Body of pancreas (tissue), 4 donors: ENCODE data around the gene NF2.

Source experiments
- CTCF ChIP-seq, 7 experiments: fragments of 450-650 bp in 4 of 7; fragments of 200-600 bp in 3 of 7; sonication (generic) in 3 of 7; IDR thresholded peaks; one replicate each; pipeline ENCODE4 v1.5.1; 2016 to 2019; ENCODE audit warnings: antibody characterized with exemption in 7 of 7
- POLR2A ChIP-seq, 3 donors: fragments of 450-650 bp; IDR thresholded peaks; one replicate each; pipeline ENCODE4 v1.6.1; 2016; ENCODE audit warnings: antibody characterized with exemption in 3 of 3, mild to moderate bottlenecking in 2 of 3

- no peak for TF ChIP-seq CTCF (IDR thresholded peaks at IDR 0.05)
- TF ChIP-seq POLR2A (IDR thresholded peaks at IDR 0.05): no peak
Measured at GRCh38 chr22:29641700-29642330, 38.4 kb downstream of the NF2 start.
